Measurements from ENCODE around the gene IL4. TPM values are rescaled to one million over a fixed set of nuclear protein-coding genes. Genes with fewer than 3 reads are reported as not detected.
A peak's percentile ranks its signal among the peaks of the same experiment; 100 is the strongest.

IL4 gene
- total RNA-seq, 1 experiment from 2014 or later = not detected

DNA sequence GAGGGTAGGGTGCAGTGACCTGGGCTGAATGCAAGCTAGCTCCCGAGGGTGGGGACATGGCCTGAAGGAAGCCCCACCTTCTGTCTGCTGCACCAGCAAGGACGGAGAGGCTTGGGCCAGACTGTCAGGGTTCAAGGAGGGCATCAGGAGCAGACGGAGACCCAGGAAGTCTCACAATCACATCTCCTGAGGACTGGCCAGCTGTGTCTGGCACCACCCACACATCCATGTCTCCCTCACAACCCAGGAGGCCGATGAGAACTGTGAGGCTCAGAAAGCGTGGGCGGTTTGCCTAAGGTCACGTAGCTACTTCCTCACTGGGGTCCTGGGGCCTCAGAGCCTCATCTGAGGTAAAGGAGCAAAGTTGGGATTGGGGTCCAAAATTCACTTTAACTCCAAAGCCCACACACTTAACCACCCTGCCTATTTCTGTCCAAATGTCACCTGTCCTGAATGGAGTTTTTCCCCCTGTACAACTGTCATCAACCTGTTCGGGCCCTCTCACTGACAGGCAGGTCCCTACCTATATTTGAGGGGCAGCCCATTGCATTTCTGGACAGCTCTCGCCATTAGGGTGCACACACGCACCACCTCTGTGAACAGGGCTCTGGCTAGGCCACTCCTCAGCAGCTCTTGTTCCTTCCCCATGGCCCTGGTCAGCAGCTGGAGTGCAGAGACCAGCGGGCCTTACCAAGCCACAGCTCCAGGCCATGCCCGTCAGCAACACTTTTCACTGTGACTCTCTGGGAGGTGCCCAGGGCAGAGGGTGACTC, 12.4 kb upstream of the IL4 start:
- Mint-ChIP-seq H3K27me3 (ENCODE audit: insufficient read depth, unreplicated experiment) (no peaks in the 10 kb centered on the region), H3K27ac (ENCODE audit: unreplicated experiment) (no peak overlapping the region), H3K4me3 (ENCODE audit: unreplicated experiment) (no peak overlapping the region), H3K9me3 (ENCODE audit: unreplicated experiment) (no peaks in the 10 kb centered on the region), H3K4me1 (ENCODE audit: low read depth, unreplicated experiment) (peaks cover 16% of the 10 kb centered on the region), H3K36me3 (ENCODE audit: insufficient read depth, unreplicated experiment) (peaks cover 7% of the 10 kb centered on the region)
- CTCF ChIA-PET = interaction anchor here (1.1 to 1.3 kb wide), 3 partner anchors 8 to 159 kb away, joined by 3 to 6 read pairs (median 4); no protein-coding TSS in a partner anchor
- intact Hi-C loops (cut with micrococcal nuclease; ENCODE audit: unreplicated experiment) = loop anchor here (5.0 kb wide), 1 partner anchor 161 kb away; no protein-coding TSS in a partner anchor
- Histone ChIP-seq H3K4me1 (peaks cover 20% of the 10 kb centered on the region), H3K27me3 (replicated peaks; ENCODE audit: control insufficient read depth, insufficient read depth, low read length) (no peaks in the 10 kb centered on the region), H3K36me3 (ENCODE audit: control insufficient read depth, insufficient read depth, low read length) (no peaks in the 10 kb centered on the region), H3K4me3 (ENCODE audit: low read depth, low read length) (no peak overlapping the region), H3K9me3 (no peaks in the 10 kb centered on the region)
- POLR2A ChIA-PET = no interaction called here
- no TSS peak for BruUV-seq (replicated peaks)
- peak in 1 of 2 experiments; percentile 2 for TF ChIP-seq CTCF (IDR thresholded peaks at IDR 0.05; ENCODE audit: insufficient read depth in 1 of 2, low read depth in 1 of 2, low read length in 1 of 2, severe bottlenecking in 1 of 2, unreplicated experiment in 1 of 2)
- peak in 1 of 2 experiments; percentile 29 for DNase-seq

DNA sequence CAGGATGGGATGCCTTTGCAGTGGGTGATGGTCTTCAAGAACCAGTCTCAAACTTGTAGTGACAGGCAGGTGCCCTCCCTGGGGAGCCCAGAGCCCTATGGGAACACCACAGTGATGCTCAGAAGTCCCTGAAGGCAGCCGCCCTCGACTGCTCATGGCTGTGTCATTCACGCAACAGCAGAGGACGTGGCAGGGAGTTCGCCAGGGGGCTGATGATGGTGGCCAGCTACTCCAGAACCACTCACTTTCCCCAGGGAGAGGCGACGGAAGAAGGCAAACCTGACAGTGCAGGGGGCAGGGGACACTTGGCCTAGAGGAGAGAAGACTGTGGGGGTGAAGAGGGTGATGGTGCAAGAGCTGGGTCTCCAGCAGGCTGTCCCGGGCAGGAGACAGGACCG, 11.8 kb upstream of the IL4 start:
- Mint-ChIP-seq H3K9me3 (ENCODE audit: unreplicated experiment) (no peaks in the 10 kb centered on the region), H3K36me3 (ENCODE audit: insufficient read depth, unreplicated experiment) (peaks cover 7% of the 10 kb centered on the region), H3K4me1 (ENCODE audit: low read depth, unreplicated experiment) (peaks cover 22% of the 10 kb centered on the region), H3K27me3 (ENCODE audit: insufficient read depth, unreplicated experiment) (no peaks in the 10 kb centered on the region), H3K27ac (ENCODE audit: unreplicated experiment) (no peak overlapping the region), H3K4me3 (ENCODE audit: unreplicated experiment) (no peak overlapping the region)
- Histone ChIP-seq H3K27me3 (replicated peaks; ENCODE audit: control insufficient read depth, insufficient read depth, low read length) (no peaks in the 10 kb centered on the region), H3K4me1 (peaks cover 26% of the 10 kb centered on the region), H3K4me3 (ENCODE audit: low read depth, low read length) (no peak overlapping the region), H3K36me3 (ENCODE audit: control insufficient read depth, insufficient read depth, low read length) (no peaks in the 10 kb centered on the region), H3K9me3 (no peaks in the 10 kb centered on the region)
- no peak for TF ChIP-seq CTCF (IDR thresholded peaks at IDR 0.05; ENCODE audit: insufficient read depth in 1 of 2, low read depth in 1 of 2, low read length in 1 of 2, severe bottlenecking in 1 of 2, unreplicated experiment in 1 of 2)
- DNase-seq = no peak
- intact Hi-C loops (cut with micrococcal nuclease; ENCODE audit: unreplicated experiment) = loop anchor here (5.0 kb wide), 1 partner anchor 160 kb away; no protein-coding TSS in a partner anchor
- POLR2A ChIA-PET = no interaction called here
- CTCF ChIA-PET = interaction anchor here (1.1 to 1.3 kb wide), 3 partner anchors 8 to 158 kb away, joined by 3 to 6 read pairs (median 4); no protein-coding TSS in a partner anchor
- no TSS peak for BruUV-seq (replicated peaks)

DNA sequence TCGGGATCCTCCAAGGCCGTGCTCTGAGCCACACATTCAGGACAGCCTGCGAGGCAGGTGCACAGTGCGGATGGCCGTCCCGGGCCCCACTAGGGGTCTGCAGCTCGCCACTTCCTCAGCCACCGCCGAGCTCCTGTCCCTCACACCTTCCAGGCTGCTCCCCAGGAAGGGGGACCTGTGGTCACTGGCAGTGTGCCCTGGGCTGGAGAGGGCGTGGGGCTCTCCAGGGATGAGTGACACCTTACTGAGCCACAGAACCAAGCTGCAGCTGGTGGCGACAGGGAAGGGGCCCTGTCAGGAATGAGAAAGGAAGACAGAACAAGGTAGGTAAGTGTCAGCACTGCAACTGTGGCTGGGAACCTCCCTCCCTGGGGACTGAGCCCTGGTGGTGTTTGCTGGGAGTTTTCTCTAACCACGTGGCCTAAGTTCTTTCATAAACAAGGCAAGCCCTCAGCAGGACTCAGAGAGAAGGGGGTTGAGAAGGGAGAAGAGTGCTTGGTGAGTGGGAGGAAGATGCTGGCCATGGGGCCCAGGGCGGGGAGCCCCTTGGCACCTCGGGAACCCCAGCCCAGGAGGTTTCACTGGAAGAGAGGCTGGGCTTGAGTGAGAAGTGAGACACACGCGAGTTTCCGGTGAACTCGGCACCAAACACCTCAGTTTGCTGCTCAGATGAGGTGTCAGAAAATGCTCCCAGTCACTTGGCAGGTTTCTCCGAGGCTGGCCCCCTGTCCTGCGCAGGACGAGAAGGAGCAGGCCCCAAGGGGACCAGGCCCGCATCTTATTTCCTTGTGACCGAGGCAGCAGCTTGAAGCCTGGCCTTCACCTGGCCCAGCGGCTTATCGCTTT, 10.6 kb upstream of the IL4 start:
- H3K9me3 ChIP-seq = no peaks in the 10 kb centered on the region
- ChIA-PET CTCF (no interaction called here), POLR2A (no interaction called here)
- H3K36me3 ChIP-seq (ENCODE audit: control insufficient read depth, insufficient read depth, low read length) = no peaks in the 10 kb centered on the region
- Mint-ChIP-seq H3K4me3 (ENCODE audit: unreplicated experiment) (no peak overlapping the region), H3K36me3 (ENCODE audit: insufficient read depth, unreplicated experiment) (peaks cover 7% of the 10 kb centered on the region), H3K4me1 (ENCODE audit: low read depth, unreplicated experiment) (peaks cover 27% of the 10 kb centered on the region), H3K9me3 (ENCODE audit: unreplicated experiment) (no peaks in the 10 kb centered on the region), H3K27me3 (ENCODE audit: insufficient read depth, unreplicated experiment) (no peaks in the 10 kb centered on the region), H3K27ac (ENCODE audit: unreplicated experiment) (no peak overlapping the region)
- BruUV-seq (replicated peaks) = no TSS peak
- no peak for DNase-seq
- H3K27me3 ChIP-seq (replicated peaks; ENCODE audit: control insufficient read depth, insufficient read depth, low read length) = no peaks in the 10 kb centered on the region
- H3K4me1 ChIP-seq = peaks cover 27% of the 10 kb centered on the region
- intact Hi-C loops (cut with micrococcal nuclease; ENCODE audit: unreplicated experiment) = loop anchor here (5.0 kb wide), 1 partner anchor 159 kb away; no protein-coding TSS in a partner anchor
- no peak for TF ChIP-seq CTCF (IDR thresholded peaks at IDR 0.05; ENCODE audit: insufficient read depth in 1 of 2, low read depth in 1 of 2, low read length in 1 of 2, severe bottlenecking in 1 of 2, unreplicated experiment in 1 of 2)
- H3K4me3 ChIP-seq (ENCODE audit: low read depth, low read length) = no peak overlapping the region
